ENCODE measurements around the gene ZNF579. TPM values are rescaled to one million over a fixed set of nuclear protein-coding genes. Genes with fewer than 3 reads are reported as not detected.
A peak's percentile ranks its signal among the peaks of the same experiment; 100 is the strongest.

ZNF579 gene
- total RNA-seq, 1 donor from 2014 or later = 12.7 TPM

GRCh38 chr19:55599842-55600661, 19.4 kb upstream of the ZNF579 start, which contains the start of gene ZNF524:
Gene ZNF524 (plus strand): TSS chr19:55600288. CDS start chr19:55602113, 1,825 bp downstream.
- intact Hi-C loops (cut with DNase I) = no loop called here
- Histone ChIP-seq H3K27ac (peak within 1 kb of the TSS; percentile 98), H3K4me1 (peaks cover 30% of the 10 kb centered on the region), H3K9me3 (no peaks in the 10 kb centered on the region), H3K27me3 (ENCODE audit: low read depth) (no peaks in the 10 kb centered on the region), H3K36me3 (peaks cover 28% of the 10 kb centered on the region), H3K4me3 (peak within 1 kb of the TSS; percentile 83)
- no peak for TF ChIP-seq CTCF (IDR thresholded peaks at IDR 0.05)
- DNase-seq = peak; percentile 90
- ATAC-seq = peak; percentile 74 to 77

GRCh38 chr19:55599468-55599841, 18.8 kb upstream of the ZNF579 start, which contains the start of gene FIZ1:
Gene FIZ1 (minus strand): TSS chr19:55599517. CDS start chr19:55597865, 1,652 bp downstream.
- DNase-seq = peak; percentile 97
- H3K4me3 ChIP-seq = peak within 1 kb of the TSS; percentile 83
- H3K27me3 ChIP-seq (ENCODE audit: low read depth) = no peaks in the 10 kb centered on the region
- TF ChIP-seq CTCF (IDR thresholded peaks at IDR 0.05) = no peak
- H3K27ac ChIP-seq = peak within 1 kb of the TSS; percentile 98
- peaks cover 26% of the 10 kb centered on the region for H3K4me1 ChIP-seq
- intact Hi-C loops (cut with DNase I) = no loop called here
- peaks cover 33% of the 10 kb centered on the region for H3K36me3 ChIP-seq
- ATAC-seq = peak; percentile 93 to 95
- no peaks in the 10 kb centered on the region for H3K9me3 ChIP-seq

GRCh38 chr19:55598719-55599467, 18.2 kb upstream of the ZNF579 start:
- DNase-seq (peak; percentile 93), ATAC-seq (peak; percentile 90 to 95)
- intact Hi-C loops (cut with DNase I) = no loop called here
- Histone ChIP-seq H3K36me3 (peaks cover 35% of the 10 kb centered on the region), H3K4me3 (peak overlapping the region; percentile 83), H3K9me3 (no peaks in the 10 kb centered on the region), H3K4me1 (peaks cover 20% of the 10 kb centered on the region), H3K27ac (peak overlapping the region; percentile 98), H3K27me3 (ENCODE audit: low read depth) (no peaks in the 10 kb centered on the region)
- TF ChIP-seq CTCF (IDR thresholded peaks at IDR 0.05) = no peak

GRCh38 chr19:55598034-55598433, 17.4 kb upstream of the ZNF579 start:
- intact Hi-C loops (cut with DNase I) = no loop called here
- H3K27me3 ChIP-seq (ENCODE audit: low read depth) = no peaks in the 10 kb centered on the region
- peak overlapping the region; percentile 98 for H3K27ac ChIP-seq
- TF ChIP-seq CTCF (IDR thresholded peaks at IDR 0.05) = no peak
- peaks cover 41% of the 10 kb centered on the region for H3K36me3 ChIP-seq
- DNase-seq (no peak), ATAC-seq (no peak)
- H3K4me3 ChIP-seq = no peak overlapping the region
- peaks cover 17% of the 10 kb centered on the region for H3K4me1 ChIP-seq
- no peaks in the 10 kb centered on the region for H3K9me3 ChIP-seq

GRCh38 chr19:55597501-55597921, 16.9 kb upstream of the ZNF579 start:
- DNase-seq = peak; percentile 54
- H3K27ac ChIP-seq = no peak overlapping the region
- ATAC-seq = no peak
- H3K4me1 ChIP-seq = peaks cover 17% of the 10 kb centered on the region
- H3K9me3 ChIP-seq = no peaks in the 10 kb centered on the region
- intact Hi-C loops (cut with DNase I) = no loop called here
- H3K36me3 ChIP-seq = peaks cover 40% of the 10 kb centered on the region
- H3K4me3 ChIP-seq = no peak overlapping the region
- TF ChIP-seq CTCF (IDR thresholded peaks at IDR 0.05) = no peak
- H3K27me3 ChIP-seq (ENCODE audit: low read depth) = no peaks in the 10 kb centered on the region
